T-helper 22 cell (primary cell): Measurements from ENCODE around the gene PWWP2B.

Source experiments
- DNase-seq: peaks from one replicate; pipeline ENCODE4 v3.0.0-alpha.2; 2020; ENCODE audit warnings: low read depth

The PWWP2B gene

GRCh38 chr10:132447446-132448247 lies 50.6 kb downstream of the PWWP2B start:
- peak; percentile 81 for DNase-seq

DNA sequence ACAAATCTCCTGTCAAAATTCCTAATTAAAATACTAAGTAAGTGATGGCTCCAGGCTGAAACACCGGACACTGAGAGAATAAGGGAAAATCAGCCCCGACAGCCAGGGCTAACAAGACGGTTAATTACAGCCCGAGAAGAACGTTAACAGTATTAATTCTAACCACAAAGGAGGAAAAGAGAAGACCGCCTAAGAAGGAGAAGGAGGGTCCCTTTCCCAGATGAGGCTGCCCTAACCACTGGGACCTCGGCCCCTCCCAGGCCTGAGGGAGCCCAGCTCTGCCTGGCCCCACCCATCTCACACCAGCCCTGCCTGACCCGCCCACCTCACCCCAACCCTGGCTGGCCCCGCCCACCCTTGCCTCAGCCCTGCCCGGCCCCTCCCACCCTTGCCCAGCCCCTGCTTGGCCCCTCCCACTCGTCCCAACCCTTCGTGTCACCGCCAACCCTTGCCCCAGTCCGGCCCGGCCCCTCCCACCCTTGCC lies 51.3 kb downstream of the PWWP2B start:
- DNase-seq, result peak; percentile 23

DNA sequence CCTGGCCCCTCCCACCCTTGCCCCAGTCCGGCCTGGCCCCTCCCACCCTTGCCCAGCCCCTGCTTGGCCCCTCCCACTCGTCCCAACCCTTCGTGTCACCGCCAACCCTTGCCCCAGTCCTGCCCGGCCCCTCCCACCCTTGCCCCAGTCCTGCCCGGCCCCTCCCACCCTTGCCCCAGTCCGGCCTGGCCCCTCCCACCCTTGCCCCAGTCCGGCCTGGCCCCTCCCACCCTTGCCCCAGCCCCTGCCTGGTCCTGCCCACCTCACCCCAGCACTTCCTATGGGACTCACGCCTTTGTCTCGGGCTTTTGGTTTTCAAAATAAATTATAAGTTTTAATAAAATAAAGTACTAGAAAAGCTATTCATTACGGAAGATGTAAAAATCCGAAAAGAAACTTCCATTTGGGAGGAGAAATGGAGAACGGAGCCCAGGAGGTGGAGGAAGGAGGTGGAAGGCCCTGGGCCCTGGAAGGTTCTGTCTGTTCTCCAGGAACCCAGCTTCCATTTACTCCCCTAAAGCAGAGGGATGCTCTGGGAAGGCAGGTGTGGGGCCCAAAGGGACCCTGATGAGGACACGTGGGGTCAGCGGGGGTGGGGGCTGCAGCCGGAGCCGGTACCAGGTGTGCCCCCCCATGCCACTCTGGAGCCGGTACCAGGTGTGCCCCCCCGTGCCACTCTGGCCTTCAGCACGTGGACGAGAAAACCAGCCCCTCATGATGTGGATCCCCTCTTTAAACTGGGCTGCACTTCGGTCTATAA lies 52.2 kb downstream of the PWWP2B start:
- DNase-seq, result no peak

DNA sequence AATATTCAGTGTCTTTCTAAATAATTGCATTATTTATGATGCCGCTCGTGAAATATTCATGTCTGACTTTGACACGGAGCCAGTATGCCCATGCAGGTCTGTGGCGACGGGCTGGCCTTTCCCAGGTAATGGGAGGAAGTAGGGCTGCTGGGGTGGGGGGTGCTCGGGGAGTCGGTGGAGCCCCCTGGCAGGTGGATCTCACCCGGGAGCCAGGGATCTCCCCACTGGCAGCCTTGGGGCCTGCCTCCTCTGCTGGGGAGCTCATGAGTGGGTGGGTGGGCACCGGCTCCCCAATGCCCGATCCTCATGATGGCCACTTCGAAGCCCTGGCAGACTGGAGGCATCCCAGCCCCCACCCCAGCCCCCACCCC lies 52.8 kb downstream of the PWWP2B start:
- DNase-seq, result no peak

GRCh38 chr10:132450466-132450824 lies 53.4 kb downstream of the PWWP2B start:
- DNase-seq, result no peak

DNA sequence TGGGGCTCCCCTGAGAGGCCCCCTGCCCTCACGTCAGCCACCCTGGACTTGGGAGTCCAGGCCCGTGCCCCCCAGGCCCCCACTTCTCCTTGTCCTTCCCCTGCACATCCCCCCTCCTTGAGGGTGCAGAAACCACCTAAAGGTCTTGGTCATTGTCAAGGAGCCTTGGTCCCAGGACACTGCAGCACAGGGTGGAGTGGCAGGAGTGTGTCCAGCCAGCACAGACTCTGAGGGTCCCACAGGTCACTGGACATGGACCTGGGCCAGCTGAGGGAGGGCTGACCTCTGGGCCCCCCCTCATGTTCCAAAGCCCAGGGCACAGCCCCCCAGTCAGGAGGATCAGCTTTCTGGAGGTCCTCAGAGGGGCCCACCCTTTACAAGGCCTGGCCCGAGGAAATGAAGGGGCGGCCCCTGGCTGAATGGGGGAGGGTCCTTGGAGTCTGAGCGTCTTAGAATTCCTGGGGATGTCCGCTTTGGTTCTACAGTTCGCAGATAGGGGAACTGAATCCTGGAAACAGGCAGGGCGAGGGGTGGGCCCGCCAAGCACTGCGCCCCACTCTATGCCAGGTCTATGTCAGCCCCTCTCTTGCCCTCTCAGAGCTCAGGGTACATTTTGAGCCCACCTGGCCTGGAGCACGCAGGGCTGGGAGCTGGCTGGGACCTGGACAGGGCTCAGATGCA lies 54.0 kb downstream of the PWWP2B start:
- no peak for DNase-seq

DNA sequence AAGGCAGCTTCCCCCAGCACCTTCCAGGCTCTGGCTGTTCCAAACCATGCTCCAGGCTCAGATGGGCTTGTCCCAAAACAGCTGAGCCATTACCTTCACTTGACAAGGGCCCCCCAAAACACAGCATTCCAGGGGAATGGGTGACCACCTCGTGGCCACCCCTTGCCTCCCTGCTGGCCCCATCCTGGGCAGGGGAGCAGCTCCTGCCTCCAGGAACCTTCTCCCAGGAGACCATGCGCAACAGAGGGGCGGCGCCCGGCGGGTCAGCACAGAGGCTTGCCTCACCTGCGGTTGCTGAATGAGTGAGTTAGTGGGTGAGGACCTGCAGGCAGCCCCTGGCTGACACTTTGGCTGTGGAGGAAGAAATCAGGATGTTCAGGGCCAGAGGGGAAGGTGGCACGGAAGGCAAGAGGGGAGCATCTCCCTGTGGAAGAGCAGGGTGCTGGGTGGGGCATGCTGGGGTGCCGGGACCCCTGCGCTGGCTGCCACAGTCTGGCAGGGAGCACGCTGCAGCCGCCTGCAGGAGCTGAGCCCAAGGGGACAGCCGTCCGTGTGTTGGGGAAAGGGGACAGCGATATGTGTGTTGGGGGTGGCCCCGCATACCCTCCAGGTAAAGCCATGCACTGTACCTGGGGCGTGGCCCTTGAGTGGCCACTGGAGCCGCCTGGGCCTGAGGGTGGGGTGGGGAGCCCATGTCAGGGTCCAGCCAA lies 54.7 kb downstream of the PWWP2B start:
- no peak for DNase-seq

DNA sequence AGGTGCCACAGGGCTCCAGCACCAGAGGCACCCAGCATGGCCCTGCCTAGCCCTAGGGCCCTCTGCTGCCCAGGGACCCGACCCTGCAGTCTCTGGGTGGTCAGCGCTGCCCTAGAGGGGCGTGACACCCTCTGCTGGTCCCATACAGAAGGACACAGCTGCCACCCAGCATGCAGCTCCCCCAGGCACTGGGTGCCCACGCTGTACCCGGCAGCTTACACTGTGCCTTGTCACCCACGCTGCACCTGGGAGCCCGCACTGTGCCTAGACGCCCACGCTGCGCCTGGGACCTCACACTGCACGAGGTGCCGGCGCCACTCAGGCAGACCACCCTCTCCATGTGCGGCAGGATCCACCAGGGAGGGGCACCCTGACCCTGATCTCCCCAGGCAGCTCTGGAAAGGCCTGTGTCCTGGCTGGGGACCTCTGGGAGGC lies 55.2 kb downstream of the PWWP2B start:
- DNase-seq, result no peak

GRCh38 chr10:132452651-132453469 lies 55.9 kb downstream of the PWWP2B start:
- DNase-seq, result peak; percentile 85

GRCh38 chr10:132453470-132453861 lies 56.5 kb downstream of the PWWP2B start:
- DNase-seq, result no peak

GRCh38 chr10:132454296-132455198 lies 57.5 kb downstream of the PWWP2B start:
- no peak for DNase-seq

GRCh38 chr10:132455441-132455971 lies 58.5 kb downstream of the PWWP2B start:
- no peak for DNase-seq

DNA sequence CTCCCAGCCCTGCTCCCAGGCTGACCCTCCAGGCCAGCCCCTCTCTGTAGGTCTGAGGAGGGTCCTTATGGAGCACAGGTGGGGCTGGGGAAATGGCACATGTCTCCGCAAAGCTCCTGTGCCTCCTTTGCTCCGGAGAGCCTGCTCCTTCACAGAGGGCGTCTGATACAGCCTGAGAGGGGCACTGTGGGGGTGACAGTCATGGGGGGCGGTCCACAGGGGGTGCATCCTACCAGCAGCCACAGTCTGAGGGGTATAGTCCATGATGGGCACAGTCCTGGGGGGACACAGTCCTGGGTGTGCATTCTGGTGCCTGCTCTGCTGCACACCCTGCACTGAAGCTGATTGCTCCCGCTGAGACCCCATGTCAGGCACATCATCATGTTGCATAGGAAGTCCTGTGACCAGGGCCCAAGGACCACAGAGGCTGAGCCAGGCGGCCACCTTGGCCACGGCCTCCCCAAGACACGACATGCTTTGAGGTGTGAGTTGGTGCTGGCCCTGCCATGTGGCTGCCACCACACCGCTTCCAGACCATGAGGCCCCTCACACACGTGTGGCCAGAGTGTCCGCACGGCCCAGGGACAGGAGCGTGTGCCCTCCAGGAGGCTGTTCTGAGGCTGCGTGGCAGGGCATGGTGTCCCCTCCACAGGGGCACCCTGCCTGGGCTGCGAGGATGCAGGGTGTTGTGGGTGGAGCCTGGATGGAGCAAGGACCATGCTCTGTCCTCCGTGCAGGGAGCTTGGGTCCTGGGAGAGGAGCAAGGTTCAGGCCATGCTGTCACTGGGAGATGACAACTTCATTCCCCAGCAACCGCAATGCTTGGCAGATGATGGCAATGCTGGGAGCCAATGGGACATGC lies 59.2 kb downstream of the PWWP2B start:
- DNase-seq, result no peak

- no peak for DNase-seq
Observed at GRCh38 chr10:132456881-132457280, 59.9 kb downstream of the PWWP2B start.

DNA sequence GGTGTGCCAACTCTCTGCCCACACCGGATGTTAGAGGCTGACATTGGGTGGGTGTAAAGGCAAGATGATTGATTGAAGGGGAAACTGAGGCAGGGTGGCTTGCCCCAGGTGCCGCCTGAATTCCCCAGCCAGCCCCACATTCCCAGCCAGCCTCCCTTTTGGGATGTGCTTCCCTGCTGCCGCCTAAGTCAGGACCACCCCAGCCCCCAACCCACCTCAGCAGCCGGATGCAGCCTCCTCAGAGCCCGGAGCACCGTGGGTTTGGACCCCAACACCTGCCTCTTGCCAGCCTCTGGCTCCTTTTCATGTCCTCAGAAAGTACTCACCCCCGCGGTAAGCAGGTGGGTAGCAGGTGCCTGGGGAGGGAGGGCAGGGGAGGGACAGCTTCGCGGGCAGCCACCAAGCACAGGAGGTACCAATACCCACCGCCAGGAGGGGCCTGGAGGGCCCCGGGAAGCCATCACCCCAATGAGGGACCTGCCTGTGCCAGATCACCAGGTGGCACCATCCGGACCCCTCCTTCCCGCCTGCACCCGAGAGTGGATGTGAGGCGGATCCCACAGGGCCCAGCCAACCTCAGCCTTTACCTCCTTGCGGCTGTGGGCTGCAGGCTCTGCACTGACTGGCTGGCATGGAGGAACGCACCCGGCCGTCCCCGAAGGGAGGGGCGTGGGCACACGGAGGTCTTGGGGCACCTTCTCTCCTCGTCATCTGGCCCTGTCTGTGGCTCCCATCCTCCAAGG lies 60.5 kb downstream of the PWWP2B start:
- no peak for DNase-seq

DNA sequence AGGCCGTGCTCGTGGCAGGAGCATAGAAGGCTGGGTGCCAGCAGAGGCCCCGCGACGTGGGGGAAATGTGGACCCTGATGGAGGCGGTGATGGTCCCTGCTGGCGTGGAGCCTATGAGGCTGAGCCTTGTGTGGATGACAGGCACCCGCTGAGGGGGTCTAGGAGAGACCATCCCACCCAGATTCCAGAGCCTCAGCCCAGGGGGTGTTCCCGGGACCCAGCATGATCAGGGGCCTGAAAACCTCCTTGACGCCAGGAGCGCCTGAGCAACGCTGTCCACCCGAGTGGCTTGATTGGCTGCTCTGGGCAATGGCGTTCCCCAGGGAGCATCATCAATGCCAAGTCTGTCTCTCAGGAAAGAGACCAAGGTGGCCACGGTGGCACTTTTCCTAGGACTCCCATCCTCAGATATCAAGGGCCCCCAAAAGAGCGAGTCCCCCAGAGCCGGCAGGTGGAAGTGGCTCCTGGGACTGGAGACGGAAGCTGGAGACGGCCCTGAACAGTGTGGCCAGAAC lies 61.1 kb downstream of the PWWP2B start:
- no peak for DNase-seq

DNA sequence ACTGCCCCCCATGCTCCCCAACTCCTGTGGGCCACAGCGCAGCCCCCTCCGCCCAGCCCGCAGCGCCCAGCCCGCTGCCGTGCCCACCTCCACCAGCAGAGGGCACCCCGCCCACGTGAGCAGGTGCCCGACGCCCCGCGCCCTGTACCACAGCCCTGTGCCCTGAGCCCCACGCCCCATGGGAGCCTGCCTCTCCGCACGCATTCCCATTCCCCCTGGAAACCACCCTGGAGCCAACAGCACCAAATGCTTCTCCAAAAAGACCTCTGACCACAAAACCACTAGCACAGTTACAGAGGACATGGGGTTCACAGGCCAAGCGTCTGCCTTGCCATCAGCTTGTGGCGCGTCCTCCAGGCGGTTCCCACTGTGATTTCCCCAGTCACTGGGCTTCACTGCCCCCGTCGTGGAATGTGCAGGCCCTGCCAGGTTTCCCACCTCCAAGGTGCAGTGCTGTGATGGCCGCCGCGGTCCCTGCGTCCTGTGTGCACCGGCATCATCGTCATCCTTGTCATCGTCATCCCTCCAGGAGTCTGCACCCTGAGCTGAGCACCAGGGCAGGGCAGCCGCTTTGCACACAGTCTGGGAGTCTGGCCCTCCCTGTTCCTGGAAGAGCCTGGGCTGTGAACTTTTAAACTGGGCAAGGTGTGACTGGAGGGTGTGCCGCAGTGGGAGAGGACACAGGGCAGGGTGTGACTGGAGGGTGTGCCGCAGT lies 61.7 kb downstream of the PWWP2B start:
- DNase-seq, result peak; percentile 33
